ENCODE measurements around the gene AKT3. TPM values are rescaled to one million over a fixed set of nuclear protein-coding genes. Genes with fewer than 3 reads are reported as not detected.
A peak's percentile ranks its signal among the peaks of the same experiment; 100 is the strongest.

AKT3 gene
- total and polyA plus RNA-seq, 2 of the 8 experiments (the other 6 are each of a cell fraction or from before 2014, with no cell fraction given) = 6.0 to 36.4 TPM

DNA sequence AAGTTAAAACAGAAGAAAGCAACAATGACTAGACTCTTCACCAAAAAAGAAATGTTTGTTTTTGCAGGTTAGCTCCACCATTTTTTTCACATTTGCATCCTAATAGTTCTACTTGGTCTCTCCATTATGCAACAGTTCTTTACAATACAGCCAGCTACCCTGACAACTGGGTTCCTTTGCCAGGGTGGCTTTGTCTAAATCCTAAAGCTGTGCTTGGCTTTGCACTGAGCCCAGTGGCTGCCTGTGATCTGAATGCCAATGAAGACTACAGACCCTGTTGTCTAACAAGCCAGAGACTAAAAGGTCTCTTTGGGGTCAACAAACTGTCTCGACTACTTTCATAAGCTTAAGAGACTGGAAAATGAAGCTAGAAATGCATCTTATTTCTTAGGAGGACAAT is 112.0 kb downstream of the AKT3 start (continued):
- TF ChIP-seq, protein P1, sequence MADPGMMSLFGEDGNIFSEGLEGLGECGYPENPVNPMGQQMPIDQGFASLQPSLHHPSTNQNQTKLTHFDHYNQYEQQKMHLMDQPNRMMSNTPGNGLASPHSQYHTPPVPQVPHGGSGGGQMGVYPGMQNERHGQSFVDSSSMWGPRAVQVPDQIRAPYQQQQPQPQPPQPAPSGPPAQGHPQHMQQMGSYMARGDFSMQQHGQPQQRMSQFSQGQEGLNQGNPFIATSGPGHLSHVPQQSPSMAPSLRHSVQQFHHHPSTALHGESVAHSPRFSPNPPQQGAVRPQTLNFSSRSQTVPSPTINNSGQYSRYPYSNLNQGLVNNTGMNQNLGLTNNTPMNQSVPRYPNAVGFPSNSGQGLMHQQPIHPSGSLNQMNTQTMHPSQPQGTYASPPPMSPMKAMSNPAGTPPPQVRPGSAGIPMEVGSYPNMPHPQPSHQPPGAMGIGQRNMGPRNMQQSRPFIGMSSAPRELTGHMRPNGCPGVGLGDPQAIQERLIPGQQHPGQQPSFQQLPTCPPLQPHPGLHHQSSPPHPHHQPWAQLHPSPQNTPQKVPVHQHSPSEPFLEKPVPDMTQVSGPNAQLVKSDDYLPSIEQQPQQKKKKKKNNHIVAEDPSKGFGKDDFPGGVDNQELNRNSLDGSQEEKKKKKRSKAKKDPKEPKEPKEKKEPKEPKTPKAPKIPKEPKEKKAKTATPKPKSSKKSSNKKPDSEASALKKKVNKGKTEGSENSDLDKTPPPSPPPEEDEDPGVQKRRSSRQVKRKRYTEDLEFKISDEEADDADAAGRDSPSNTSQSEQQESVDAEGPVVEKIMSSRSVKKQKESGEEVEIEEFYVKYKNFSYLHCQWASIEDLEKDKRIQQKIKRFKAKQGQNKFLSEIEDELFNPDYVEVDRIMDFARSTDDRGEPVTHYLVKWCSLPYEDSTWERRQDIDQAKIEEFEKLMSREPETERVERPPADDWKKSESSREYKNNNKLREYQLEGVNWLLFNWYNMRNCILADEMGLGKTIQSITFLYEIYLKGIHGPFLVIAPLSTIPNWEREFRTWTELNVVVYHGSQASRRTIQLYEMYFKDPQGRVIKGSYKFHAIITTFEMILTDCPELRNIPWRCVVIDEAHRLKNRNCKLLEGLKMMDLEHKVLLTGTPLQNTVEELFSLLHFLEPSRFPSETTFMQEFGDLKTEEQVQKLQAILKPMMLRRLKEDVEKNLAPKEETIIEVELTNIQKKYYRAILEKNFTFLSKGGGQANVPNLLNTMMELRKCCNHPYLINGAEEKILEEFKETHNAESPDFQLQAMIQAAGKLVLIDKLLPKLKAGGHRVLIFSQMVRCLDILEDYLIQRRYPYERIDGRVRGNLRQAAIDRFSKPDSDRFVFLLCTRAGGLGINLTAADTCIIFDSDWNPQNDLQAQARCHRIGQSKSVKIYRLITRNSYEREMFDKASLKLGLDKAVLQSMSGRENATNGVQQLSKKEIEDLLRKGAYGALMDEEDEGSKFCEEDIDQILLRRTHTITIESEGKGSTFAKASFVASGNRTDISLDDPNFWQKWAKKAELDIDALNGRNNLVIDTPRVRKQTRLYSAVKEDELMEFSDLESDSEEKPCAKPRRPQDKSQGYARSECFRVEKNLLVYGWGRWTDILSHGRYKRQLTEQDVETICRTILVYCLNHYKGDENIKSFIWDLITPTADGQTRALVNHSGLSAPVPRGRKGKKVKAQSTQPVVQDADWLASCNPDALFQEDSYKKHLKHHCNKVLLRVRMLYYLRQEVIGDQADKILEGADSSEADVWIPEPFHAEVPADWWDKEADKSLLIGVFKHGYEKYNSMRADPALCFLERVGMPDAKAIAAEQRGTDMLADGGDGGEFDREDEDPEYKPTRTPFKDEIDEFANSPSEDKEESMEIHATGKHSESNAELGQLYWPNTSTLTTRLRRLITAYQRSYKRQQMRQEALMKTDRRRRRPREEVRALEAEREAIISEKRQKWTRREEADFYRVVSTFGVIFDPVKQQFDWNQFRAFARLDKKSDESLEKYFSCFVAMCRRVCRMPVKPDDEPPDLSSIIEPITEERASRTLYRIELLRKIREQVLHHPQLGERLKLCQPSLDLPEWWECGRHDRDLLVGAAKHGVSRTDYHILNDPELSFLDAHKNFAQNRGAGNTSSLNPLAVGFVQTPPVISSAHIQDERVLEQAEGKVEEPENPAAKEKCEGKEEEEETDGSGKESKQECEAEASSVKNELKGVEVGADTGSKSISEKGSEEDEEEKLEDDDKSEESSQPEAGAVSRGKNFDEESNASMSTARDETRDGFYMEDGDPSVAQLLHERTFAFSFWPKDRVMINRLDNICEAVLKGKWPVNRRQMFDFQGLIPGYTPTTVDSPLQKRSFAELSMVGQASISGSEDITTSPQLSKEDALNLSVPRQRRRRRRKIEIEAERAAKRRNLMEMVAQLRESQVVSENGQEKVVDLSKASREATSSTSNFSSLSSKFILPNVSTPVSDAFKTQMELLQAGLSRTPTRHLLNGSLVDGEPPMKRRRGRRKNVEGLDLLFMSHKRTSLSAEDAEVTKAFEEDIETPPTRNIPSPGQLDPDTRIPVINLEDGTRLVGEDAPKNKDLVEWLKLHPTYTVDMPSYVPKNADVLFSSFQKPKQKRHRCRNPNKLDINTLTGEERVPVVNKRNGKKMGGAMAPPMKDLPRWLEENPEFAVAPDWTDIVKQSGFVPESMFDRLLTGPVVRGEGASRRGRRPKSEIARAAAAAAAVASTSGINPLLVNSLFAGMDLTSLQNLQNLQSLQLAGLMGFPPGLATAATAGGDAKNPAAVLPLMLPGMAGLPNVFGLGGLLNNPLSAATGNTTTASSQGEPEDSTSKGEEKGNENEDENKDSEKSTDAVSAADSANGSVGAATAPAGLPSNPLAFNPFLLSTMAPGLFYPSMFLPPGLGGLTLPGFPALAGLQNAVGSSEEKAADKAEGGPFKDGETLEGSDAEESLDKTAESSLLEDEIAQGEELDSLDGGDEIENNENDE (IDR thresholded peaks at IDR 0.05; ENCODE audit: insufficient replicate concordance, low read length) = peak; percentile 74
- peak; percentile 77 for TF ChIP-seq CEBPB (IDR thresholded peaks at IDR 0.05; ENCODE audit: low read depth, low read length)
- TF ChIP-seq TCF12 (IDR thresholded peaks at IDR 0.05; ENCODE audit: low read depth, low read length) = no peak
- no peak for TF ChIP-seq CHD2 (IDR thresholded peaks at IDR 0.05; ENCODE audit: low read length)
- no peak for TF ChIP-seq RXRA (IDR thresholded peaks at IDR 0.05; ENCODE audit: insufficient read depth, low read depth, low read length)

Measured in H1 (cell line).